Measurements from ENCODE around the gene UPF2. TPM values are rescaled to one million over a fixed set of nuclear protein-coding genes. Genes with fewer than 3 reads are reported as not detected.
"Not testable (repeated sequence)": the region's sequence is repeated elsewhere in the genome, so short reads cannot be mapped to it uniquely, and the experiment has no call there.

The UPF2 gene
- total RNA-seq, 1 donor from 2014 or later: 13.0 TPM

DNA sequence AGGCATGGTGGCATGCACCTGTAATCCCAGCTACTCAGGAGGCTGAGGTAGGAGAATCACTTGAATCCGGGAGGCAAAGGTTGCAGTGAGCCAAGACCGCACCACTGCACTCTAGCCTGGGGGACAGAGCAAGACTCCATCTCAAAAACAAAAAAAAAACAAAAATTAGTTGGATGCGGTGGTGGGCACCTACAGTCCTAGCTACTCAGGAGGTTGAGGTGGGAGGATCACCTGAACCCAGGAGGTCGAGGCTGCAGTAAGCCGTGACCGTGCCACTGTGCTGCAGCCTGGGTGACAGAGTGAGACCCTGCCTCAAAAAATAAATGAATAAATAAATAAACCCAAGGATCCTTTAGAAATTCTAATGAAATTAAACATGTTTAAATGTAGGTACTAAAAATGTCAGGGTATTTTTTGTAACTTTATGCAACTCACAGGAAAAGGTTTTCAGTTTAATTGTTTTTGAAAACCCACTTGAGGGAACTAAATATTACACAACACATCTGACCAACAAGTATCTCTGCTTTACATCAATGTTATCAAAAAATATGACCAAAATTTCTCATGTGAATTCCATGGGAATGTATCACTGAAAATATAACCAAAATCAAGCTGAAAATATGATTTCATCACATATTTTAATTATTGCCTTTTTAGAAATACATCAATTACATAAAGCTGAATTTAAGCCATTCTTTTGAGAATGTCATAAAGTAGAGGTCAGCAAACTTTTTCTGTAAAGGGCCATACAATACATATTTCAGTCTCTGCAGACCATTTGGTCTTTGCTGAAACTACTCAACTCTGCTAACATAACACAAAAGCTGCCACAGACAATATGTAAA lies 23.9 kb downstream of the UPF2 start:
- no peak overlapping the region for H3K9ac ChIP-seq (ENCODE audit: low read depth in 1 of 3, low read length in 3 of 3)
- H3K4me3 ChIP-seq (ENCODE audit: low read length in 3 of 3): no peak overlapping the region
- H3K4me1 ChIP-seq (ENCODE audit: control insufficient read depth in 3 of 3, insufficient read depth in 3 of 3, low read length in 3 of 3): peaks cover 0 to 2% (median 0%) of the 10 kb centered on the region in 3 donors
- H3K27me3 ChIP-seq (ENCODE audit: control insufficient read depth in 3 of 3, insufficient read depth in 3 of 3, low read length in 3 of 3): no peaks in the 10 kb centered on the region
- no peak overlapping the region for H3K27ac ChIP-seq (ENCODE audit: low read depth, low read length)
- no peaks in the 10 kb centered on the region for H3K9me3 ChIP-seq (ENCODE audit: control insufficient read depth in 3 of 3, low read length in 3 of 3)
- no peaks in the 10 kb centered on the region for H3K36me3 ChIP-seq (ENCODE audit: control insufficient read depth in 3 of 3, insufficient read depth in 3 of 3, low read length in 3 of 3)

DNA sequence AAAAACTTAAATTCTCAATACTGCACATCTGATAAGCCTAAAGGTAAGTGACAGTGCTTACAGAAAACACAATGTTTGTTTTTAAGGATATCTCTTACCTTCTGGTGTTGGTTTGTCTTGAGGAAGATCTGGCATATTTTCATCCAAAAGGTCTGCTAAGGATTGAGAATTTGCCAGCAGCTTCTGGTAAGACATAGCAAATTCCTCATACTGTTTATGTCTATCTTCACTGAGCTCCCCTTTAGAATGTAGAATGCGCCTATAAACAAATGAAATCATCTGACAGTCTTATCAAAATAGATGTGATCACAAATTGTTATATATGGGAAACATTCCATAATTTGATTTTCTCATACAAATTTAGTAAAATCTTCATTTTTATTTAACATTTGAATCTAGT lies 28.7 kb downstream of the UPF2 start:
- Histone ChIP-seq H3K36me3 (ENCODE audit: control insufficient read depth in 3 of 3, insufficient read depth in 3 of 3, low read length in 3 of 3) (peaks cover 2 to 18% (median 12%) of the 10 kb centered on the region in 3 donors), H3K9ac (ENCODE audit: low read depth in 1 of 3, low read length in 3 of 3) (no peak overlapping the region), H3K4me3 (ENCODE audit: low read length in 3 of 3) (no peak overlapping the region), H3K27ac (ENCODE audit: low read depth, low read length) (no peak overlapping the region), H3K9me3 (ENCODE audit: control insufficient read depth in 3 of 3, low read length in 3 of 3) (no peaks in the 10 kb centered on the region), H3K4me1 (ENCODE audit: control insufficient read depth in 3 of 3, insufficient read depth in 3 of 3, low read length in 3 of 3) (no peaks in the 10 kb centered on the region), H3K27me3 (ENCODE audit: control insufficient read depth in 3 of 3, insufficient read depth in 3 of 3, low read length in 3 of 3) (no peaks in the 10 kb centered on the region)

DNA sequence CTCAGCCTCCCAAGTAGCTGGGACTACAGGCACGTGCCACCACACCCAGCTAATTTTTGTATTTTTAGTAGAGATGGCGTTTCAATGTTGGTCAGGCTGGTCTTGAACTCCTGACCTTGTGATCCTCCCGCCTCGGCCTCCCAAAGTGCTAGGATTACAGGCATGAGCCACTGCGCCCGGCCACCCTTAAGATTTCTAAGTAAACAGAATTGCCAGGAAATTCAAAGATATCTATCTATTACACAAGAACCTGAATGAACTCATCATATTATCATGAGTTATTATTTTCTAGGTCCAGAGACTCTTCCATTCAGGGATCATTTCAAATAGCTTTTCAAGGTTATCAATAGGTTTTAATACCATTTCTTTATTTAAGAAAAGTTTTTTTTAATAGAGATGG lies 29.2 kb downstream of the UPF2 start:
- H3K9me3 ChIP-seq (ENCODE audit: control insufficient read depth in 3 of 3, low read length in 3 of 3); H3K4me3 ChIP-seq (ENCODE audit: low read length in 3 of 3); H3K4me1 ChIP-seq (ENCODE audit: control insufficient read depth in 3 of 3, insufficient read depth in 3 of 3, low read length in 3 of 3); H3K27ac ChIP-seq (ENCODE audit: low read depth, low read length); H3K9ac ChIP-seq (ENCODE audit: low read depth in 1 of 3, low read length in 3 of 3); H3K27me3 ChIP-seq (ENCODE audit: control insufficient read depth in 3 of 3, insufficient read depth in 3 of 3, low read length in 3 of 3): not testable (repeated sequence)
- peaks cover 2 to 20% (median 12%) of the 10 kb centered on the region in 3 donors for H3K36me3 ChIP-seq (ENCODE audit: control insufficient read depth in 3 of 3, insufficient read depth in 3 of 3, low read length in 3 of 3)

DNA sequence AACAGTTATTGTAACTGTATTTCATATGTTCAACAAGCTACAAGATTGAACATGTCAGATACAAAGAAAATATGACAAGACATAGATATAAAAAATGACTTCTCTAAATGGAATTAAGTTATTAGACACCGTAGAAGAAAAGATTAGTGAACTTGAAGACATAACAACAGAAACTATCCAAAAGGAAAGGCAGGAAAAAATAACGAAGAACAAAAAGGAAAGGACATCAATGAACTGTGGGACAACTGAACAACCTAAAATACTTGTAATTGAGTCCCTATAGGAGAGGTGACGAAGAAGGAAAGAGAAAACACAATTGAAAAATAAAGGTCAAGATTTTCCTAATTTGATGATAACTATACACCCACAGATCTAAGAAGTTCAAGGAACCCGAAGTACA lies 32.3 kb downstream of the UPF2 start:
- Histone ChIP-seq H3K9ac (ENCODE audit: low read depth in 1 of 3, low read length in 3 of 3) (no peak overlapping the region), H3K9me3 (ENCODE audit: control insufficient read depth in 3 of 3, low read length in 3 of 3) (no peaks in the 10 kb centered on the region), H3K4me1 (ENCODE audit: control insufficient read depth in 3 of 3, insufficient read depth in 3 of 3, low read length in 3 of 3) (no peaks in the 10 kb centered on the region), H3K27ac (ENCODE audit: low read depth, low read length) (no peak overlapping the region), H3K36me3 (ENCODE audit: control insufficient read depth in 3 of 3, insufficient read depth in 3 of 3, low read length in 3 of 3) (peaks cover 2 to 26% (median 19%) of the 10 kb centered on the region in 3 donors), H3K4me3 (ENCODE audit: low read length in 3 of 3) (no peak overlapping the region), H3K27me3 (ENCODE audit: control insufficient read depth in 3 of 3, insufficient read depth in 3 of 3, low read length in 3 of 3) (no peaks in the 10 kb centered on the region)

DNA sequence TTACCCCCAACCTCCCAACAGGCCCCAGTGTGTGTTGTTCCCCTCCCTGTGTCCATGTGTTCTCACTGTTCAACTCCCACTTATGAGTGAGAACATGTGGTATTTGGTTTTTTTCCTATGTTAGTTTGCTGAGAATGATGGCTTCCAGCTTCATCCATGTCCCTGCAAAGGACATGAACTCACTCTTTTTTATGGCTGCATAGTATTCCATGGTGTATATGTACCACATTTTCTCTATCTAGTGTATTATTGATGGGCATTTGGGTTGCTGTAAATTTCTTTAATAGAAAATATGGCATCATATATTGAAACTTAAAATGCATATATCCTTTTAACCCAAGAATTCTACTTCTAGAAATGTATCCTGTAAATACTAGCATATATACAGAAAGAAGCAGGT lies 33.8 kb downstream of the UPF2 start:
- H3K4me3 ChIP-seq (ENCODE audit: low read length in 3 of 3); H3K4me1 ChIP-seq (ENCODE audit: control insufficient read depth in 3 of 3, insufficient read depth in 3 of 3, low read length in 3 of 3); H3K9me3 ChIP-seq (ENCODE audit: control insufficient read depth in 3 of 3, low read length in 3 of 3); H3K9ac ChIP-seq (ENCODE audit: low read depth in 1 of 3, low read length in 3 of 3); H3K27me3 ChIP-seq (ENCODE audit: control insufficient read depth in 3 of 3, insufficient read depth in 3 of 3, low read length in 3 of 3); H3K27ac ChIP-seq (ENCODE audit: low read depth, low read length): not testable (repeated sequence)
- H3K36me3 ChIP-seq (ENCODE audit: control insufficient read depth in 3 of 3, insufficient read depth in 3 of 3, low read length in 3 of 3): peaks cover 4 to 29% (median 19%) of the 10 kb centered on the region in 3 donors

DNA sequence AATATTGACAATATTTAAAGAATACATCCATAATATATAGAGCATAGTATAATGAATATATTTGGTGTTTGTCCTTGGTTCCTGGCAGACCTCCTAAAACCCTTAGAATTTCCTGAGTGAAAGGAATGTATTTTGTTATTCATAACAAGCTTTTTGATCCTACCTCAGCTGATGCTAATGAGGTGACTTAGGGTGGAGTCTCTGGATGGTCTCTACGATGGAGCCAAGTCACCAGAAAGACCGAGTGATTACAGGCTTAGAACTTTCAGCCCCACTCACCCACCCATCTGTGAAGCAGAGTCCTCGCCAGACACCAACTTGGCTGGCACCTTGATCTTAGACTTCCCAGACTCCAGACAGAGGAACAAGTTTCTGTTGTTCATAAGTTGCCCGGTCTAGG lies 35.9 kb downstream of the UPF2 start:
- Histone ChIP-seq H3K36me3 (ENCODE audit: control insufficient read depth in 3 of 3, insufficient read depth in 3 of 3, low read length in 3 of 3) (peaks cover 5 to 37% (median 28%) of the 10 kb centered on the region in 3 donors), H3K4me3 (ENCODE audit: low read length in 3 of 3) (no peak overlapping the region), H3K27me3 (ENCODE audit: control insufficient read depth in 3 of 3, insufficient read depth in 3 of 3, low read length in 3 of 3) (no peaks in the 10 kb centered on the region), H3K9ac (ENCODE audit: low read depth in 1 of 3, low read length in 3 of 3) (no peak overlapping the region), H3K9me3 (ENCODE audit: control insufficient read depth in 3 of 3, low read length in 3 of 3) (no peaks in the 10 kb centered on the region), H3K27ac (ENCODE audit: low read depth, low read length) (no peak overlapping the region), H3K4me1 (ENCODE audit: control insufficient read depth in 3 of 3, insufficient read depth in 3 of 3, low read length in 3 of 3) (no peaks in the 10 kb centered on the region)

DNA sequence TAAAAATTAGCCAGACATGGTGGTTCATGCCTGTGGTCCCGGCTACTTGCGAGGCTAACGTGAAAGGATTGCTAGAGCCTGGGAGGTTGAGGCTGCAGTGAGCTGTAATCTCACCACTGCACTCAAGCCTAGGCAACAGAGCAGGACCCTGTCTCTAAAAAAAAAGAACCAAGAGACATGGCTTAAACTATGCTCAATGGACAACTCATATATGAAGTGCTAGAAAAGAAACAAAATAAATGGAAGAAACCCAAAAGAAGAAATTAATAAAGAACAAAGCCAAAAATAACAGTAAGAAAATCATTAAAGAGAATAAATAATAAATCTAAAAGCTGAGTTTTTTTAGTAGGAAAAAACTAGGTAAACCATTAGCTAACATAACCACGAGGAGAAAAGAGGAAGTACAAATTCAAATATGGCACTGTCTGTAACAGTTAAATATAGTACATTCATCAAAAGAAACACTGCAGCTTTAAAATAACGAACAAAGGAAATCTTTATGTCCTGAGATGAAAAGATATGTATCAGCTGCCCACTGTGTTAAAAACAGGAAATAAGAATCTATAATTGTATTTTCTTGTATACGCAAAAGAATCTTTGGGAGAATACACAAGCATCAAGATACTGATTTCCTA lies 48.7 kb downstream of the UPF2 start:
- H3K36me3 ChIP-seq (ENCODE audit: control insufficient read depth in 3 of 3, insufficient read depth in 3 of 3, low read length in 3 of 3): peaks cover 10 to 20% (median 18%) of the 10 kb centered on the region in 3 donors

DNA sequence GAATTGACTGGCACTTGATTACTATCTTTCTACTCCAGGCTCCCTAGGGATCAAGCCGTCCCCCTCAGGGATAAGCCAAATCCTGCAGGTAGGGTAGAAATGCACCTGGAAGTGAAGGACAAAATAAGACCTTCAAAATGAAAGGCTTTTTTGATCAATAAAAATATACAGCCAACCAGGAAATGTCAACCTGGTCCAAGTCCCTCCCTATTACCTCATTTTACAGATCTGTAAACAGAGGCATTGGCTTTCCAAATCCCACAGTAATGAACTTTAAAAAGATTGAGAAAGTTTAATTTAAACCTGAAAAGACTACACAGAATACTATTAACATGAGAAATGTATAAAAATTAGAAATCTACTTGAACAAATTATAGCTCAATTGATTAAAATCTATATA lies 53.7 kb downstream of the UPF2 start:
- no peak overlapping the region for H3K27ac ChIP-seq (ENCODE audit: low read depth, low read length)
- peaks cover 0 to 12% (median 0%) of the 10 kb centered on the region in 3 donors for H3K36me3 ChIP-seq (ENCODE audit: control insufficient read depth in 3 of 3, insufficient read depth in 3 of 3, low read length in 3 of 3)
- no peak overlapping the region for H3K4me3 ChIP-seq (ENCODE audit: low read length in 3 of 3)
- H3K27me3 ChIP-seq (ENCODE audit: control insufficient read depth in 3 of 3, insufficient read depth in 3 of 3, low read length in 3 of 3): no peaks in the 10 kb centered on the region
- H3K4me1 ChIP-seq (ENCODE audit: control insufficient read depth in 3 of 3, insufficient read depth in 3 of 3, low read length in 3 of 3): no peaks in the 10 kb centered on the region
- no peak overlapping the region for H3K9ac ChIP-seq (ENCODE audit: low read depth in 1 of 3, low read length in 3 of 3)
- H3K9me3 ChIP-seq (ENCODE audit: control insufficient read depth in 3 of 3, low read length in 3 of 3): no peaks in the 10 kb centered on the region

More for the DNA sequence above, 48.7 kb downstream of the UPF2 start:
- no peaks in the 10 kb centered on the region for H3K27me3 ChIP-seq (ENCODE audit: control insufficient read depth in 3 of 3, insufficient read depth in 3 of 3, low read length in 3 of 3)
- no peak overlapping the region for H3K27ac ChIP-seq (ENCODE audit: low read depth, low read length)
- no peaks in the 10 kb centered on the region for H3K9me3 ChIP-seq (ENCODE audit: control insufficient read depth in 3 of 3, low read length in 3 of 3)
- no peak overlapping the region for H3K4me3 ChIP-seq (ENCODE audit: low read length in 3 of 3)
- no peaks in the 10 kb centered on the region for H3K4me1 ChIP-seq (ENCODE audit: control insufficient read depth in 3 of 3, insufficient read depth in 3 of 3, low read length in 3 of 3)
- no peak overlapping the region for H3K9ac ChIP-seq (ENCODE audit: low read depth in 1 of 3, low read length in 3 of 3)

DNA sequence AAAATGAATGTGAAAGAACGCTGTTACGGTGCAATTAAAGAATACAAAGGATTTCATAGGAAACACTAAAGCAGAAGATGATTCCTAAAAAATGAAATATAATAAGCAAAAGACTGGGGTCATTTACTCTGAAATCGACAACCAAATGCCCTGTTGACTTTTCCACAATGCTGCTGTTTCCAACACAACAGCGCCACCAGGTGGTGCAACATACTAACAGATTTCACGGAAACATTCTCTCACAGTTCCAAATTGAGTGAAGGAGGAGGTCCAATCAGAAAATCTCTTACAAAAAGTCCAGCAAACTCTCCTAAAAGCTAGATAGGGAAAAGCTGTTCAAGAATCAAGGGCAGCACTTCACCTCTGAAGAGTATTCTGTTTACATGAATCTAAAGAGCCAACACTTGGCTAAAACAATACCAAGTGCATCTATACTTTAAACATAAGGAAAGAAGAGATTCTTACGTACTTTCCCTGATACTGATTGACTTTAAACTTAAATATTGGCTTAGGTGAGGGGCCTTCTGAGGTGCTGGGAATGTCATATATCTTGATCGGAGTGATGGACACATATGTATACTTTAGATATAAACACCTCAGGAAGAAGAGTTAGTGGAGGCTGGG lies 55.9 kb downstream of the UPF2 start:
- Histone ChIP-seq H3K9me3 (ENCODE audit: control insufficient read depth in 3 of 3, low read length in 3 of 3) (no peaks in the 10 kb centered on the region), H3K36me3 (ENCODE audit: control insufficient read depth in 3 of 3, insufficient read depth in 3 of 3, low read length in 3 of 3) (peaks cover 0 to 12% (median 0%) of the 10 kb centered on the region in 3 donors), H3K27ac (ENCODE audit: low read depth, low read length) (no peak overlapping the region), H3K4me1 (ENCODE audit: control insufficient read depth in 3 of 3, insufficient read depth in 3 of 3, low read length in 3 of 3) (no peaks in the 10 kb centered on the region), H3K9ac (ENCODE audit: low read depth in 1 of 3, low read length in 3 of 3) (no peak overlapping the region), H3K27me3 (ENCODE audit: control insufficient read depth in 3 of 3, insufficient read depth in 3 of 3, low read length in 3 of 3) (no peaks in the 10 kb centered on the region), H3K4me3 (ENCODE audit: low read length in 3 of 3) (no peak overlapping the region)

DNA sequence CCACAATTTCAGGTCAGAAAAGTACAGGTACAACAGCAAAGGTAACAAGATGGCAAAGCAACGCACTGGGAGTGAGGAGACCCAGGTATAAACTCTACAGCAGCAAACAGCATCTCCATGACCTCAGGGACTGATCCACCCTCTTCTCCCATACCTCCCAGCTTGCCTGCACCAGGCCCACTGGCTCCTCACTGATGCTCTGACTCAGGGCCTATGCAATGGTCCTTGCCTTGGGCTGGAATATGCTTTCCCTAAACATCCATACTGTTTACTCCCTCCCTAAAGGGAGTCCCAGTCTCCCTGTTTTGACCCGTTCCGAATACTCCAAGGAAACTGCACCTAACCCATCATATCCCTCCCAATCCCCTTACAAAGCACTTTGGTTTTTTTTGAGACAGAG lies 60.4 kb downstream of the UPF2 start:
- H3K4me3 ChIP-seq (ENCODE audit: low read length in 3 of 3): no peak overlapping the region
- no peaks in the 10 kb centered on the region for H3K27me3 ChIP-seq (ENCODE audit: control insufficient read depth in 3 of 3, insufficient read depth in 3 of 3, low read length in 3 of 3)
- H3K9ac ChIP-seq (ENCODE audit: low read depth in 1 of 3, low read length in 3 of 3): no peak overlapping the region
- H3K4me1 ChIP-seq (ENCODE audit: control insufficient read depth in 3 of 3, insufficient read depth in 3 of 3, low read length in 3 of 3): no peaks in the 10 kb centered on the region
- no peak overlapping the region for H3K27ac ChIP-seq (ENCODE audit: low read depth, low read length)
- H3K9me3 ChIP-seq (ENCODE audit: control insufficient read depth in 3 of 3, low read length in 3 of 3): no peaks in the 10 kb centered on the region
- H3K36me3 ChIP-seq (ENCODE audit: control insufficient read depth in 3 of 3, insufficient read depth in 3 of 3, low read length in 3 of 3): peaks cover 6 to 10% (median 8%) of the 10 kb centered on the region in 3 donors

All from skeletal muscle tissue (tissue), 4 donors.